Stimulated activated CD8-positive, alpha-beta memory T cell treated with anti-CD3 and anti-CD28 coated beads, Interleukin-15, amount 100 ng/mL, for 1 hour (primary cell): ENCODE measurements around the gene PTCD2.

Experiments
- DNase-seq: peaks from one replicate; pipeline ENCODE4 v3.0.0-alpha.2; 2020; ENCODE audit warnings: low read depth

The PTCD2 gene

GRCh38 chr5:72417333-72418062, 97.3 kb downstream of the PTCD2 start:
- DNase-seq, result no peak
